Limb (tissue), 2 donors: ENCODE data around the gene PHRF1.

ENCODE experiments used
- DNase-seq, 2 donors: peaks; one replicate each; pipeline ENCODE4 v3.0.0-alpha.2; 2016; ENCODE audit errors: extremely low spot score in 2 of 2

The PHRF1 gene

DNA sequence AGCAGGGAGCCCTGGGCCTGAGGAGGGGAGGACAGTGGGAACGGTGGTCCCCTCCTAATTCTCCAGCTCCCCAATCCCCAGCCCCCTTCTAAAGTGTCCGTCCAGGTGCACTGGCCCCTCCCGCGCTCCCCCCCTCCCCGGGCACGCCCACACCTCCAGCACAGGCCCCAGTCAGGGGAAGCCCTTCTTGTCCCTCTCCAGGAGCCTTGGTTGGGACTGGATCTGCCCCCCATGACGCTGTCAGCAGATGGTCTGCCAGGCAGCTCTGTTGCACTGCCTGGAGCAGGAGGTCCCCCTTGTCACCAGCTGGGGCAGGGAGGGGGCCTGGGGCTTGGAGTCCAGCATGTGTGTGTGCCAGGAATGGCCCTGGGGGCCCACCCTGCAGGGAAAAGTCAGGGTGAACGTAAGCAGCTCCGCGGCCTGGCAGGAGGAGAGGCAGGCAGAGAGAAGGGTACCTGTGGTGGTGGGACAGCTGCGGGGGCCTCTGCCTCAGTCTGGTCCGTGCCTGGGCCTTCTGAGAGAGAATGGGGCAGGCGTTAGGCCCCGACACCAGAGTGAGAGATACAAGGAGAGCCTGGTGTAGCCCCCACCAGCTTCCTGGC lies 37.9 kb downstream of the PHRF1 start:
- no peak for DNase-seq

DNA sequence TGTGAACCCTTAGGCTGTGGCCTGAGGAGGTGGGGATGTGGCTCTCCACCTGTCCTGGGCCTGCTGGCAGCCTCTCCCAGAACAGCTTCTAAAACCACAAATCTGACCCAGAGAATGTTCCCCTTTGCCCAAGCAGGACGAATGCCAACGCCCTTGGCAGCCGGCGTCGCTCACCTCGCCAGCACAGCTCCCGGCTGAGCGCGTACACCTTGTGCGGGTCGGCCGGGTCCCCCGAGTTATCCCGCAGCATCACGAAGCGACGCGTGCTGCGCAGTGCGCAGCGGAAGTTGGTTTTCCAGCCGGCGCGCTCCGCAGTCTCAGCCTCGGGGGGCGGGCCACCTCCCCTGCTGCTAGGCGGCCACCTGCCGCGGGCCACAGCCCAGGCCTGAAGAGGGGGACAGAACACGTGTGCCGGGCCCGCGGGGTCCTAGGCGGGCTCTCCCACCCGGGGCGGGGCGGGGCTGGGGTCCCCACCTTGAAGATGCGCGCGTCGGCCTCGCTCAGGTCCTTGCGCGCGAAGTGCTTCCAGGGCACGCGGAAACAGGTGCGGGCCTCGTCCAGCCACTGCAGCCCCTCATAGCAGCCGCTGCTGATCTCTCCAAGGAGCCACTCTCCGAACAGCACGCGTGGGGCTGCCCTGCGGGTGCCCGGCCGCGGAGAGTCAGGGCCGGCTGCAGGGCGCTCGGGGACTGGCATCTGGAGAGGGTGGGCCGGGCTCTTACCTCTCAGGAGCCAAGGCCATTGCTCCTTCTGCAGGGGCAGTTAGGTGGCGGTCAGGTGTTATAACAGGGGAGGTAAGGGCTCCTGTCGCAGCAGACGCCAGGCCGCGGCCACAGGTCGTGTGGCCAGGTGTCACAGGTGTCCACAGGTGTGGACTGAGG lies 38.6 kb downstream of the PHRF1 start:
- no peak for DNase-seq

DNA sequence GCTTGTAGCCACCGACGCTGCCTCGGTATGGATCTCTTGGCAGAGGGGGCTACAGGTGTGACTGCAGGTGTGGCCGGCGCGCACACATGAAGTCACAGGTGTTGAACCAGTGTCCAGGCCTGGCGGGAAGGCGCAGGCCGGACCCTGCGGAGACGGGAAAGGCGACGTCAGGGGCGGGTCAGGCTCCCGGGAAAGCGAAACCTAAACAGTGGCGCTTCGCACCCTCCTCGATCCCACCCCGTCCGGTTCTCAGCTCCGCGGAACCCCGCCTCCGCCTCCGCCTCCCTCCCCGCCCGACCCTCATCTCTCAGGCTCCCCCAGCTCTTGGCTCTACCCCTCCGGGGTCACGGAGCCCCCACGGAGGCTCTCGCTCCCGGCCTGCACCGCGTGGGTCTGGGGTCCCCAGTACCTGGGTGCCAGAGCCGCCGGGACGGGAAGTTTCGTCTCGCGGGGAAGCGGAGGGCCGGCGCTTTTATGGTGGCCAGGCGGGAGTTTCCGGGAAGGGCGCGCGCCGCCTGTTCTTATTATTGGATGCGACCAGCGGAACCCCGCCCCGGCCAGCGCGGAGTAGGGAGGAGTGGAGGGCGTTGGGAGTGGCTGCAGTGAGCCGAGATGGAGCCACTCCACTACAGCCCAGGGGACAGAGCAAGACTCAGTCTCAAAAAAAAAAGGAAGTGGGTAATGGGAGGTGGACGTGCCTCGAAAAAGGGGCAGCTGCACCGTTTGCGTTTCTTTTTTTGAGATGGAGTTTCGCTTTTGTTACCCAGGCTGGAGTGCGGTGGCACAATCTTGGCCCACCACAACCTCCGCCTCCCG lies 39.4 kb downstream of the PHRF1 start, which contains the start of gene IRF7:
TSS of gene IRF7 (minus strand) at position 447 of the 816 bp plus-strand sequence. CDS start 586 bp downstream, outside the sequence.
- peak; percentile 92 to 93 for DNase-seq

DNA sequence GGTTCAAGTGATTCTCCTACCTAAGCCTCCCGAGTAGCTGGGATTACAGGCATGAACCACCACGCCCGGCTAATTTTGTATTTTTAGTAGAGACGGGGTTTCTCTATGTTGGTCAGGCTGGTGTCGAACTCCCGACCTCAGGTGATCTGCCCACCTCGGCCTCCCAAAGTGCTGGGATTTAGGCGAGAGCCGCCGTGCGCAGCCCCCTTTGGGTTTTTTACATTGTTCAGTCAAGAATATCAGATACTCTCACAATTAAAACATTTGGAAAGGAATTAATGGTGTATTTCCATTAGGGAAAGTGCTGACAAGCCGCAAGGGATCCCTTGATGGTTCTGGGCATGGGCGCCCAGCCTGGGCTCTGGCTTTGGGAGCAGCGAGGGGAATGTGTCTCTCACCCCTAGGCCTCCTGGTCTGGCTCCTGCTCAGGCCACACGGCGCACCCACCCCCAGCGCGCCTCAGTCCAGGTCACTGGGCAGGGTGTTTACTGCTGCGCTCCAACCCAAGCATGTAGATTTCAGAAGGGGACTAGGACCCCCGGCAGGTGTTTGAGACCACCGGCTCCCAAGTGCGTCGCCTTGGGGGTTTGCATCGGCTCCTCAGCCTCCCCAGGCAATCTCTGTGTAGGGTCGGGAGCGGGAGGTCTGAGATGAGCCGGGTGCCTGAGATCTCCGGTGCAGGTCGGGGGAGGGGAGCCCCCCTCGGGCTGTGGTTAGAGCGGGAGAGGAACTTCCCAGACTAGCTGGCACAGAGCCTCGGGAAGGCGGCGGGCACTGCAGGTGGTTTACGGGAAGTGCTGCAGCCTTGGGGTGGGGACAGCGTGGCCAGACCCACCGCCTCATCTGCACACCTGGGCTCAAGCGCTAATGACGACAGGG lies 40.3 kb downstream of the PHRF1 start:
- no peak for DNase-seq

DNA sequence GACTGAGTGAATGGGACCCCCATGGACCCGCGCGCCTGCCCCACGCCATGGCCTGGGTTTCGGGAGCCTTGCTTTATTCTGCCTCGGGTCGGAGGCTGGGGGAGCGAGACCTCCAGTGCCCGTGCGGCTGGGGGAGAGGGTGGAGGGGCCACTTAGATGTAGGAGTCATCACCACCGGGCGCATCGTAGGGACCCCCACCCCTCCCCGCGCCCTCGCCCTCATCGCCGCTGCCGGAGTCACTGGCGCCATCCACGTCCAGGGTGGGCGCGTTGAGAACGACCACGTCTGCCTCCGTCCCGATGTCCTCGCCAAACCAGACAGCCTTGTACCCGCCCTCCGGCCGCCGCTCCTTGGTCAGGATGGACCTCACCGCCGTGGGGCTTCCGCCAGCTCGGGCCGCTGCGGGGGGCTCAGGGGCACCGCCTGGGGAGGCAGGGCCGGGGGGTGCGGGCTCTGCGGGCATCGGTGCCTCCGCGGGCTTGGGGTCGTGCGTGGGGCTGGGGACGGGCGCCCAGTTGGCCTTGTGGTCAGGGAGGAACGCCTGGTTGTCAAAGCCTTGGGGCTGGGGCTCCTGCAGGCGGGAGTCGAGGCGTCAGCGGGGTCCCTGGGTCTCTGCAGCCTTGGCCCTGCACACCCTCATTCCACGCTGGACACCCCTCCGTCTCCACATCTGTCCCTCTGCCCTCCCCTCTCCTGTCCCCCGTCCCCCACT lies 41.1 kb downstream of the PHRF1 start:
- no peak for DNase-seq

DNA sequence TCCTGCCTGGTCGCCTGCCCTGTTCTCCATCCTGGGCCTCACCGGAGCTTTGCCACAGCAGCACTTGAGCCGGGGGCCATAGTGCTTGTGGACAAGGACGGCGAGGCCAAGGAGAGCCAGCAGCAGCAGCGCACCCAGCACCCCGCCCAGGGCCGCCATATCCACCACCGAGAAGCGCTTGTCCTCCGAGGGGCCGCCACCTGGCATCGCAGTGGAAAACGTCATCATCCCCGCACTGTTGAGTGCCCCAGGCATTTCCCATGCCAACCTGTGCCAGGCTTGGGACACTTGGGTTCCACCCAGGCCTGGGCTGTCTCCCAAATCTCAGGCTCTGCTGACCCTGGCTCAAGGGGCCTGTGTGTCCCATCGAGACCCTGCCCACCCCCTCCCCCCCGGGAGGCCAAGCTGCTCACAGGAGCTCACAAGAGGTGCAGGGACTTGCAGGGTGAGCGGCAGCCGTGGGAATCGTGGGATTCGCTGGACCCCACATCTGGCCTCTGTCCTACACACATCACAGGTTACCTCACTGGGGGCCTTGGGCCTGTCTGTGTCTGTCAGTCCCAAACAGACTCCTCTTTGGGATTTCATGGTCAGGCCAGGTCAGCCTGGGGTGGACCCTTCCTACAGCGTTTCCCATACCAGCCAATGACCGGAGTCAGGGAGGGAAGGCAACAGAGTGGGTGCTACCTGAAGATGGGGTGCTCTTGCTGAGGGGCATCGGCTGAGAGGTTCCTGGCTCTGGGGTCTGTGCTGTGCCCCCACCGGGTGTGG lies 41.8 kb downstream of the PHRF1 start:
- DNase-seq = no peak

DNA sequence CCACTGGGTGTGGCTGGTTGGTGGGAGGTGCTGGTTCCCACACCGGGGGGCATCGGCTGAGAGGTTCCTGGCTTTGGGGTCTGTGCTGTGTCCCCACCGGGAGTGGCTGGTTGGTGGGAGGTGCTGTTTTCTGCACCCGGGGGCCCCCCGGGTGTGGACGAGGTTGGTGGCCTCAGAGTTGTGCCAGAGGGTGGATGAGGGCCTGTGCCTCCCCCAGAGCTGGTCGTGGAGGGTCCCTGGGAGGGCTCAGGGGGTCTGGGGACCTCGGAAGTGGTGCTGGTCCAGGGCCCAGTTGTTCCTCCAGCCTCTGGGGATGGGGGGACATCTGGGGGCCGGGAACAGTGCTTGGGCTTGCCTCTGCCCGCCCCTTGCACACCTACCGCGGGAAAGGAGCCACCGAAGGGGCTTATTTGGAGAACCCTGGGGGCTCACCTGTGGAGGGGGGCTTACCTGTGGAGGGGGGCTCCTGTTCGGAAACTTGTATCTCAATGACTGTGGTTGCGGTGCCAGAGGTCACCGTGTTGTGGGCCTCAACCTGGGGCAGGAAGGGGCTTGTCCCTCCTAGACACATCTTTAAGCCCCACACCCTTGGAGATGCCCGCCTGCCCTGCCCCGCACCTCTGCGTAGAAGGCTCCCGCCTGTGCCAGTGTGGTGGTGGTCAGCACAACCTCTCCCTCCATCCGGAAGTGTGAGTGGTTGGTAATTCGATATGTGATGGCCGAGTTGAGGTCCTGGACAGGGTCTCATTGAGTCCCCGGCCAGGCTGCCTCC lies 42.8 kb downstream of the PHRF1 start:
- no peak for DNase-seq

DNA sequence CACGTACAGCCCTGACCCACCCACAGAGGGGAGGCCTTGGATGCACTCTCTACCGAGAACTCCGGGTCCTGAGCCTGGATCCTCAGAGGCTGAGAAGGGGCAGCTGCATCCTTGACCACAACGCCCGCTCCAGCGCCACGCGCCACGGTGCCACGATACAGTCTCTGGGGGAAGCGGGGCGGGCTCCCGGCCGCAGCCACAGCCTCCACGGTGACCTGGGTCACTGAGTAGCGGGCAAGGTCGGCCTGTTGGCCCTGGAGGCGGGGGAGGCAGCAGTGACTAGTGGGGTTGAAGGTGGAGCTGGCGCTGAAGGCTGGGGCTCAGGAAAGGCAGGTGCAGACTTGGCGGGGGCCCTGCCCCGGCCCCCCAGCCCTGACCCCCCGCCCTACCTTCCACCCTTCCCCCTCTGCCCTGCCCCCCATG lies 43.4 kb downstream of the PHRF1 start:
- no peak for DNase-seq

DNA sequence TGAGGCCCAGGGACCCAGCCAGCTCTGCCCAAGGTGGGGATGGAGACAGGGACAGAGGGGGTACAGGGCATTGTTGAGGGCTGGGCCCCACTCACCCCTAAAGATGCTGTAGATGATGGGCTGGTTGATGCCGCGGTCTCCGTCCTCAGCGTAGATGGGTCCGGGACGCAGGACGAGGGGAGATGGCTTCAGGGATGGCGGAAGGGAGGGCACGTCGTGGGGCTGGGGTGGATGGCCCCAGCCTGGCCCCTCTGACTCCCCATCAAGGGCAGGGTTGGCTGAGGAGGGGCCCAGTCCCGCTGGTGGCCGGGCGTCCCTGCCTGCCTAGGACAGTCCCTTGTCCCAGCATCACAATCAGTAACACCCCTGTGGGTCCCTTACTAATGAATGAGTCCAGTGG lies 43.9 kb downstream of the PHRF1 start:
- DNase-seq = no peak

DNA sequence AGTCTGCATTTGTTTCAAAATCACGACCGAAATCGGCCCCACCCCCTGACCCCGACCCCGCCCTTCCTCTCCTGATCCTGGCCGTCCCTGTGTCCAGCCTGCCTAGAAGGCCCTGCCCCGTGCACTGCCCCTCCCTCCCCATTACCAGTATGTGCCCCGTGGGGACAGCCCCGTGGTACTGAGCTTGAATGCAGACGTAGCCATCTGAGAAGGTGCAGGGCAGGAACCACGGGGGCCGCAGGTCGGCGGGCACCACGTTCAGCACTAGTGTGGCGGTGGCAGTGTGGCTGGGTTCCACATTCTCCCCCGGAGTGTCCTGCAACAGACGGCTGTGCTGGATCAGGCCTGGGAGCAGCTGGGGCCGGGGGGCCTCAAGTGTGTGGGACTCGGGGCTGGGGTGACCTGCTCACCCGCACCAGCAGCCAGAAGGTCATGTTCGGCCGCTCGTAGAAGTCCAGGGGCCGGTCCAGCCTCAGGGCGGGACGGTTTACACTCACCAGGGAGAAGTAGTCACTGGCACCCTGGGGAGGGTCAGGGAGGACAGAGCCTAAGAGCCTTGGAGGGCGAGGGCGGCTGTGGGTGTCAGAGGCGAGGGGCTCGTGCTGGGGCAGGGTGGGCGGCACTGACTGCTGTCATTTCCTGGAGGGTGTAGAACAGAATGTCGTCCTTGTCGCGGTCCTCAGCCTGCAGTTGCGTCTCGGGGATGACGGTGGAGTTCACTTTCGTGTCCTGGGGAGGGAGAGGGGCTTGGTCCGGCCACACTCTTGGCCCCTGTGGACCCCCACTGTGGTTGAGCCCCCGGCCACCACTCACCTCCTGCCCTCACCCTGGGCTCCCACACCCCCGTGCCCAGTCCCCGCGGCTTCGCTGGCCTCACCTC lies 44.9 kb downstream of the PHRF1 start:
- DNase-seq = peak in 1 of 2 donors; percentile 28

DNA sequence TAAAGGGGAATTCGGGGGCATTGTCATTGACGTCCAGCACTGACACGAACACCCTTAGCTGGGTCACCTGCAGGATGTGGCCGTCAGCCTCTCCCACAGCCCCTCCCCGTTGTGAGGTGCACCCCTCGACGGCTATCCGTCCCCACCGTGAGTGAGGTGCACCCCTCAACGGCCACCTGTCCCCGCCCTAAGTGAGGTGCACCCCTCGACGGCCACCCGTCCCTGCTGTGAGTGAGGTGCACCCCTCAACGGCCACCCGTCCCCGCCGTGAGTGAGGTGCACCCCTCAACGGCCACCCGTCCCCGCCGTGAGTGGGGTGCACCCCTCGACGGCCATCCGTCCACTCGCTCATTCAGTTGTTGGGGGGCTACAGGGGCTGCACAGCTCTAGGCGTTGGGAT lies 45.6 kb downstream of the PHRF1 start:
- DNase-seq = no peak

DNA sequence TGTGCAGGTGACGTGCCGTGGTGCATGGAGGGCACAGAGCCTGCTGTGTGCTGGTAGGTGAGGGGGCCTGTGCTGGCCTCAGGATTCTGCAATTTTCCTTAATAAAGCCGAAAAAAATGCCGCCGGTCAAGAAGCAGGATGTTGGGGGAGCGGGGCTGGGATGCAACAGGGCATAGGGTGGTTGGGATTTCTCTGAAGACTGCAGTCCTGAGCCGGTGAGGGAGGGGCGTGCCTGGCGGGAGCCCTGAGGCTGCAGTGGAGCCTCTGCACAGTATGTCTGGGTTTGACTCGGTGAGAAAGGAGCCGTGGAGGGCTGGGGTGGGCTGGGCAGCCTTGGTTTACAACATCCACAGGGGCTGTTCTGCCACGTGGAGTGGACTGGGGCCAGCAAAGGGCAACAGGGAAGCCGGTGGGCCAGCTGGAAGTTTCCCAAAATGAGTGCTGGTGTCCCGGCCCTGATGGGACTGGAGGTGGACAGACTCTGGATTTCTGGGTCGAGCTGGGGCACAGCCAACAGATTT lies 47.1 kb downstream of the PHRF1 start:
- DNase-seq = peak in 1 of 2 donors; percentile 25

DNA sequence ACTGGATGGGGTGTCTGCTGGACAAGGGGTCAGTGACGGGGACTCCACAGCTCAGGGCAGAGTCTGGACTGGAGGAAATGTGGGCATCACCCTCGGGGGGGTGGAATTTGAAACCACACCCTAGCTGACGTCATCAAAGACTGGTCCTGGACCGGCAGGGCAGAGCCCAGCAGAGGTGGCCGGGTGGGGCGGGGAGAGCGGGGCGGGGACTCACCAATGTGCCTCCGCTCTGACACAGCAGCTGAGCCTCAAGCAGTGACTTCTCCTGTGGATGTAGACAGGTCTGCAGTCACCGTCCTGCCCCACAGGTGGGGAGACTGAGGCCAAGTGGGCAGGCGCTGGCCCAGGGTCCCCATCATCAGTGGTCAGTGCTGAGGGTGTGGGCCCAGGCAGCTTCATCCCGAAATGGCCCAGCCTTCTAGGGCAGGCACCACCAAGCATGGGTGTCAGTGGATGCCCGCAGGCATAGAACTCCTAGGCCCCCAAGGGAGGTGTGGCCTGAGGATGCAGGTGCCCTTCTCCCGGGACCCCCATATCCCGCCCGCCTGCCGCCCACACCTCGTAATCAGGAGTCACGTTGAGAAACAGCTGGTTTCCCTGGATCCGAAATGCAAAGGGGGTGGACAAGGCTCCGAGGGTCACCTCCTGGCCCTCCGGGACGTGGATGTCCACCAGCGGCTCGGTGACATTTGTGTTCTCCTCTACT lies 47.9 kb downstream of the PHRF1 start:
- peak in 1 of 2 donors; percentile 43 for DNase-seq

DNA sequence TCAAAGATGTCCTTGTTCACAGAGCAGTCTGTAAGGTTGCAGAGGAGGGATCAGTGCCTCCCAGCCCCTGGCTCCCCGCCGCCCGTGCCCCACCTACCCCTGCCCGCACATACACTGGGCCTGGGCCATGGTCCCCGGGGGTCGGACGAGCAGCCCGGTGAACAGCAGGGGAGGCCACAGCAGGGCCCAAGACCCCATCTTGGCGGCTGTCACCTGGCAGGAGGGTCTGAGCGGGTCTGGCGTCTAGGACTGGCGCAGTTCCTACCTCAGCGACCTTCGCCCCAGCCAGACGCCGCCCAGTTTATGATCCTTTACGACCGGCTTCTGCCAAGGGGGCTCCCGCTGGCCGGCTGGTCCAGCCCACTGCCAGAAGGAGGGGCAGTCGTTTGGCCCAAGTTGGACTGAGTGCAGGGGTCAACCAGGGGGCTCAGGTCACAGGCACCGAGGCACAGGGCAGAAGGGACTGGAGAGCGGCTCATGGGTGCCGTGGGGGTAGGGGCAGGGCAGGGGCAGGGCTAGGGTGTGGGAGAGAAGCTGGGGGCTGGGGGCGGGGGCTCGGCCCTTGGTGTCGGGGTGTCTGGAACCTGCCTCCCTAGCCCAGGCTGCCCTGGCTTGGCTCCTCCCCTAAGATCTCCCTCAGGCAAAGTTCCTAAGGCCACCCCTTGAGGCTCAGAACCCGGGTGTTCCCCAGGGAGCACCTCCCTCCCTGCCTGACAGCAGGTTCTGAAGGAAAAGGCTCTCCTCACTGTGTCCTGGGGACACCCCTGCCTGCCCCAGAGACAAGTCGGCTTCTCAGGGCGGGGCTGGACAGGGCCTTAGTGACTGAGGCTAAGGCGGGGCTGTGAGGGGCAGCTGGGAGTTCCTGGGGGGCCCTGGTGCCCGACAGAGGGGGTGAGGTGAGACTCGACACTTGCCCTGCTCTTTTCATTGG lies 48.7 kb downstream of the PHRF1 start, which contains the start of gene CDHR5:
TSS of gene CDHR5 (minus strand) at position 251 of the 931 bp plus-strand sequence. CDS start at position 198, 53 bp downstream.
- peak in 1 of 2 donors; percentile 40 for DNase-seq

DNA sequence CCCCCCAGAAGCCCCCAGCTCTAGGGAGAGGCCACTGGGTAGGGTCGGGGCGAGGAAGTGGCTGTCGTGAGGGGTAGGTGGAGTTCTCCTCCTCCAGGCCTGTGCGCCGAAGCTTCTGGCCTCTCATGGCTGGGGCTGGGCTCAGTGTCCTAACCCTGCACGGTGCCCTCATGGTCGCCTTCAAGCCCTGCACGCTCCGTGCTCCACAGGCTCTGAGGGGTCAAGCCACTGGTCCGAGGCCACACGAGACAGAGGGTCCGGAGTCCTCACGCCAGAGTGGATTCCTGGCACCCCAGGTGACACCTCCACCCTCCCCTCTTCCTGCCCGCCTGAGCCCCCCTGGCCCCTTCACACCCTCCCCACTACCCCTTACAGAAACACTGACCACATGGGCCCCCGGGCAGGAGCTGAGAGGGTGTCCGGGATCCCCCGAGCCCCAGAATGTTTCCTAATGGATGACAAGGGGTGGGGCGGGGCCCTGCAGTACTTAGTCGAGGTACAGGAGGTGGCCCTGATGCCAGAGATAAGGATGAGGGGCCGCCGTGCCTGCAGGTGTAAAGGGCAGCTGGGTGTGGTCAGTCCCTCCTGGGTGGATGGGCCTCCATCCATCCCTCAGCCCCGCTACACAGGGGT lies 49.5 kb downstream of the PHRF1 start:
- DNase-seq = no peak
